ENCODE data around the gene CCSER1.
"Not testable (repeated sequence)": the region's sequence is repeated elsewhere in the genome, so short reads cannot be mapped to it uniquely, and the experiment has no call there.

The CCSER1 gene

GRCh38 chr4:90852237-90852636, 725.0 kb downstream of the CCSER1 start:
- DNase-seq = no peak

GRCh38 chr4:90855111-90855510, 727.9 kb downstream of the CCSER1 start:
- DNase-seq = no peak

- no peak for DNase-seq
These were observed 730.1 kb downstream of the CCSER1 start for GRCh38 chr4:90857081-90857820.

GRCh38 chr4:90875791-90876190, 748.6 kb downstream of the CCSER1 start:
- DNase-seq = no peak

- DNase-seq = no peak
These were observed 749.1 kb downstream of the CCSER1 start for GRCh38 chr4:90876296-90876695.

- no peak for DNase-seq
These were observed 756.3 kb downstream of the CCSER1 start for GRCh38 chr4:90883519-90883918.

- DNase-seq = no peak
These were observed 761.4 kb downstream of the CCSER1 start for GRCh38 chr4:90888571-90888970.

GRCh38 chr4:90889171-90889570, 762.0 kb downstream of the CCSER1 start:
- no peak for DNase-seq

- not testable (repeated sequence) for DNase-seq
These were observed 776.2 kb downstream of the CCSER1 start for GRCh38 chr4:90903413-90903812.

GRCh38 chr4:90904021-90904420, 776.8 kb downstream of the CCSER1 start:
- DNase-seq = no peak

GRCh38 chr4:90906239-90906638, 779.0 kb downstream of the CCSER1 start:
- no peak for DNase-seq

GRCh38 chr4:90911724-90912434, 784.7 kb downstream of the CCSER1 start:
- not testable (repeated sequence) for DNase-seq

- no peak for DNase-seq
These were observed 795.0 kb downstream of the CCSER1 start for GRCh38 chr4:90922174-90922573.

- DNase-seq = no peak
These were observed 799.8 kb downstream of the CCSER1 start for GRCh38 chr4:90926957-90927356.

GRCh38 chr4:90943311-90943710, 816.1 kb downstream of the CCSER1 start:
- DNase-seq = no peak

GRCh38 chr4:90946945-90947344, 819.8 kb downstream of the CCSER1 start:
- DNase-seq = no peak

GRCh38 chr4:90950385-90950841, 823.2 kb downstream of the CCSER1 start:
- no peak for DNase-seq

- no peak for DNase-seq
These were observed 823.8 kb downstream of the CCSER1 start for GRCh38 chr4:90951037-90951436.

- no peak for DNase-seq
These were observed 831.2 kb downstream of the CCSER1 start for GRCh38 chr4:90958256-90958895.

- DNase-seq = no peak
These were observed 833.2 kb downstream of the CCSER1 start for GRCh38 chr4:90960433-90960832.

- DNase-seq = no peak
These were observed 833.6 kb downstream of the CCSER1 start for GRCh38 chr4:90960840-90961239.

- DNase-seq = no peak
These were observed 842.8 kb downstream of the CCSER1 start for GRCh38 chr4:90970021-90970420.

GRCh38 chr4:90977726-90978125, 850.5 kb downstream of the CCSER1 start:
- no peak for DNase-seq

GRCh38 chr4:90979556-90979955, 852.4 kb downstream of the CCSER1 start:
- DNase-seq = no peak
